HG02642 (cell line): ENCODE measurements around the gene NTN4.
"Not testable (repeated sequence)": the region's sequence is repeated elsewhere in the genome, so short reads cannot be mapped to it uniquely, and the experiment has no call there.

Experiments
- ATAC-seq: cut with Tn5 transposase; IDR thresholded peaks from one replicate; pipeline ENCODE4 v1.9.1; 2021; ENCODE audit warnings: mild to moderate bottlenecking; ENCODE audit not compliant: unreplicated experiment, poor library complexity

NTN4 gene

DNA sequence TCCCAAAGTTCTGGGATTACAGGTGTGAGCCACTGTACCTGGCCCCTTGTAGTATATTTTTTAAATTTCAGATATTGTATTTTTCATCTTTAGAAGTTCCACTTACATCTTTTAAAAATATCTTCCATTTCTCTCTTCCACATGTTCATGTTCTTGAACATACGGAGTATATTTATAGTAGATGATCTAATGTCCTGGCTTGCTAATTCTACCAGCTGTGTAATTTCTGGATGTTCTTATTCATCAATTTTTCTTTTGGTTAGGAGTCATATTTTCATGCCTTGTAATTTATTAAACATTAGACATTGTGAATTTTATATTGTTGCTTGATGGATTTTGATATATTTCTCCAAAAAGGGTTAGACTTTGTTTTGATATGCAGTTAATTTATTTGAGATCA, 30.8 kb downstream of the NTN4 start:
- ATAC-seq, result no peak

DNA sequence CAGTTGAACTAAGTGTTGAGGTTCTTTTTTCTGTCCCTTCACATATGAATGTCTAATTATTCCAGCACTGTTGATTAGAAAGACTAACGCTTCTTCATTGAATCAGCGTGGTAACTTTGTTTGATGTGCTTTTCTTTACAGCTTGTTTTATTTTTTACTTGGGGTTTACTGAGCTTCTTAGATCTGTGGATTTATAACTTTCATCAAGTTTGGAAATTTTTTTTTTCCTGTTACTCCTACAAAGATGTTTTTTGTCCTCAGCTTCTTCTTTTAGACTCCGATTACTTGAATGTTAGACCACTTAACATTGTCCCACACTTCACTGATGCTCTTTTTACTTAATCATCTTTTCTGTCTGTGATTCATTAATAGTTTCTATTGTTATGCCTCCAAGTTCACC, 31.5 kb downstream of the NTN4 start:
- ATAC-seq, result no peak

DNA sequence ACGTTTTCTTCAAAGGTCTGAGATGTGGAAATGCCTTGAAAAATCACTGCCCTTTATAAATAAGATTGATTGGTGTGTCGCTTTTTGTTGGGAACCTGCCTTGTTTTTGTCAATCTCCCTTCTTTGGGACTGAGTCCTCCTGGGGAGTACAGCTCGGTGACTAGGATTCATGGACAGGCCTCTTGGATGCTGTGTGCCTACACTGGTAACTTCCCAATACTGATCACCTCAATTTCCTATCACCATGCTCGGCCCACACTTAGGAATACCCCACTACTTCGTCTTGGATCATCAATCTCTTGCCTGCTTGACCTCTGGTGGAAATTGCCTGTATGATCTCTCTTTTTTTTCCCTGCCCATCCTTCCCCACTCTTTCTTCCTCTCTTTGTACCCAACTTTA, 34.2 kb downstream of the NTN4 start:
- ATAC-seq, result no peak

DNA sequence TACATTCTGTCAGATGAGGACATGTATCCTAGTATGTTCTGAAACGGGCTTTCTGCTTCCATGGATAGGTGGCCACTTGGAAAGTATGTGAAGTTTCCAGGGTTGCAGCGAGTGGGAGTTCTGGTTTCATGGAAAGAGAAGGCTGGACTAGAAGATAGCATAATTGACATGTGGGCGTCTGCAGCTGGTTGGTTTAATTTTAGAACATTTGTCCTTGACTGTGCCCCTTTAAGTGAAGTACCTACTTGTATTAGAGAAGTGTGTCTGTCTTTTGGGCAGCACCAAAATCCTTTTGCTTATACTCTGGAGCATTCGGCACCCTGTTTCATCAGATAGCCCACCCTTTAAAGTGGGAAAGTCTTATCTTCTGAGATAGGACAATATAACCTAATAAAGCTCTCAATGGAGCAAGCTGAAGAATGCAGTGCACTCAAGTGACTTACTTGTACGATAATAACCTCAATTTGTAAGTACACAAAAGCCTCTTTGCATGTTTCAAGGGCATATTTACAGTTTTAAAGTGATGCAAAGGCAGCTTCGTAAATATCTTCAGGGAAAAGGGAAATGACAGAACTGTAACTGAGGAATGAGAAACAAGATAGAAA, 35.2 kb downstream of the NTN4 start:
- ATAC-seq, result no peak

DNA sequence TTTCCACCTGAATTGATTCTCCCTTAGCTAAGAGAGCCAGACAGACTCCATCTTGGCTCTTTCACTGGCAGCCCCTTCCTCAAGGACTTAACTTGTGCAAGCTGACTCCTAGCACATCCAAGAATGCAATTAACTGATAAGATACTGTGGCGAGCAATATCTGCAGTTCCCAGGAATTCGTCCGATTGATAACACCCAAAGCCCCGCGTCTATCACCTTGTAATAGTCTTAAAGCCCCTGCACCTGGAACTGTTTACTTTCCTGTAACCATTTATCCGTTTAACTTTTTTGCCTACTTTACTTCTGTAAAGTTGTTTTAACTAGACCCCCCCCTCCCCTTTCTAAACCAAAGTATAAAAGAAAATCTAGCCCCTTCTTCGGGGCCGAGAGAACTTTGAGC, 44.5 kb downstream of the NTN4 start:
- not testable (repeated sequence) for ATAC-seq

DNA sequence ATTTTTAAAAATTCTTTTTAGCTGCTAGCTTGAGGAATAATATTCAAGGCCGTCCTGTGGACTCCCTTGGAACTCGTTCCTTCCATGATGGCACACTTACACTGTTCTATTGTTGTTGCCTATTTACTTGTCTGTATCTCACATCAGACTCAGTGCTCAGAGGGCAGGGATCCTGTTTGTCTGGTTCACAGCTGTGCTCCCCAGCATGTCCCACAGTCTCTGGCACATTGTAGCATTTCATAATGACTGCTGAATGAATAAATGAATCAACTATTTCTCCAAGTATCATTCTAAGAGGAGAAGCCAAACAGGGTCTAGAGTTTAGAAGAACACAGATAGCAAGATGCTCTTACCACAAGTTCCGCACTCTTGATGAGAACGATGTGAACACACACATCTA, 48.0 kb downstream of the NTN4 start:
- no peak for ATAC-seq

DNA sequence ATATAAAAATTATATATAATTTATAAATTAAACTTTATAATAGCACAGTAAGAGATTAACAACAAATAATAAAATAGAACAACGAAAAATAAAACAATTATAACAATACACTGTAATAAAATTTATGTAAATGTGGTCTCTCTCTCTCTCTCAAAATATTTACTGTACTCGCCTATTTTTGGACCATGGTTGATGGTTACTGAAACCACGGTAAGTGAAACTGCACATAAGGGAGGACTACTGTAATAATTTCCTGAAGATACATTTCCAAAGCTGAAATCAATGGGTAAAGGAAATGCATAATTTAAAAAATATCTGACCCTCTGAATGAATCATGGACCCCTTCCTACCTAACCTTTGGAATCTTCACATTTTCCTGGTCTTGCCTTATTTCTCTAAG, 48.9 kb downstream of the NTN4 start:
- no peak for ATAC-seq

DNA sequence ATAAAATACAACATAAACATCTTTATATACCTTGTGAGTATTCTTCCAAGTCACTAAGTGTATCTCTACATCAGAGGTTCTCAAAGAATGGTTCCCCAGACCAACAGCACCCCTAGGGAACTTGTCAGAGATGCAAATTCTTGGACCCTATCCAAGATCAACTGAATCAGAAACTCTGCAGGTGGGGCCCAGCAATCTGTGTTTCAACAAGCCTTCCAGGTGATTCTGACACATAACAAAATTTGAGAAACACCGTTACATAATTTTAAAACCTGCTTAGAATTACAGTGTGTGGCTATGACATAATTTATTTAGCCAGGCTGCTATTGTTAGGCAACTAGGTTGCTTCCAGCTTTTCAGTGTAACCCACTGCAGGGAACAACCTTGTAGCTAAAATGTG, 49.8 kb downstream of the NTN4 start:
- no peak for ATAC-seq

DNA sequence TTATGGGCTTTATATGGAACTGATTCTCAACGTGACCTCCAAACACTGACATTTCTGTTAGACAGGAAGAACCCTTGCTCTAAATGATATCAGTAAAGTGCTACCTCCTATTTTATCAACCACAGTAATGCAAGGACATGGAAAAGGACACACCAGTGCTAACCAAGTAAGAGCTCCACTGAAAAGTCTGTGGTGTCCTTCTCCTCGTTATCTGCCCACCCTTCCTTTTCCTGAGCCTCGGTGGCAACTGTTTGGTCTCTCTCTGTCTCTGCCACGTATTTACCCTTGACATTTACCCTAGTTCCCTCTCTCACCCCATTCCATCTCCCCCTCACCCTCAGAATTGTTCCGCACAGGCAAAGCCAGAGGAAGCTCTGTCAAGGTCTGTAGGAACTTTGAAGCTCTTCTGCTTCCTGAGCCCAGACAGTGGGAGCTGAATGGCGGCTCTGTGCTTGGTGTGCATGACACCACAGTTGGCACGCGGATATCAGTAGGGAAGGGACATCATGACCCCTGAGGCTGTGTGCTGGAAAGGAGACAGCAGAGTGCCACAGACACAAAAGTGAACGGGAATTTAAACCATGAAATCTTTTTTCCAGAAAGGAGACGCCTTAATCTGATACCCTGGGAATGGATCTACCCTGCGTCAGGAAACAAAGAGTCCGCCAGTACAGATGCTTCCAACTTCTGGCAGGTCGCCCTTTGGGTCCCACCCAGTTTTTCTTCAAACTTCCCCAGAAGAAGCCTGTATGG, 50.8 kb downstream of the NTN4 start:
- ATAC-seq, result no peak

DNA sequence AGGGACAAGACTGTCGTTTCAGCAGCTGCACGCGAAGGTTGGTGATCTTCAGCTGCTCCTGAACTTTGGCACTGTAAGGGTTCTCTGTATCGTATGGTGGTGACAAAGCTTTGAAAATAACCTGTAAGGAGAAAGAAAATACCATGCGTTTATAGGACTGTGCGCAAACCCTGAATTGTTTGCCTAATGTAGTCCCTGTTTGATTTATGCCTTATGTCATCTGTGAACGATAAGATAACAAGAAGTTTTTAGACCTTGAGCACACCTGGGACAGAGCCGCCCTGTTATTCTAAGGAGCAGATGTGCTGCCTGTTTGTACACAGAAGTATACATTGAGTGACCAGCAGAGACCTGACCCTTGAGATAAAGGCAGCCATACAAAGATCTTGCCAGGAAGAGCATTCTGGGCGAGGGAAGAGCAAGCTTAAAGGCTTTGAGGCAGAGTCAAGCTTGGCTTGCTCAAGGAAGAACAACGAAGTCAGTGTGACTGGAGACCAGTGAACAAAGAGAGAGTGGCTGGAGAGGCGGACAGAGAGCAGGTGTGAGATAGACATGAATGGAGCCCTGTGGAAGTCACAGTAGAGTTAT, 52.4 kb downstream of the NTN4 start:
- ATAC-seq, result no peak

DNA sequence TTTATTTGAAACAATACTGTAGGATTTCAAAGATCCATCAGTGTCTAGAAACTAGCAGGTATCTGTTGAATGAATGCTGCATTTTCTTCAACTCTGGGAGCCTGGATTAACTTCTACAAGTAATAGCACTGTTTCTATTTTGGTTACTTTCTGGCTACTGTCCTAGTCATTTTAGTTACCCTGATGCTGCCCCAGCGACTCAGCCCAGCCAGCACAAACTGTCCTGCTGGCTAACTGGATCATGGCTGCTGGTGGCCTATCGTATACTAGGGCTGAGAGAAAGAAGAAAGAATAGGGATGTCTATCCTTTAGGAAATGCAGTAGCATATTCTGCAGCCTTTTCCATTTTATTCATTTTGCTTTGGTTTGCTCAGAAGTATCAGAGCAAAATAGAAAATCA, 53.9 kb downstream of the NTN4 start:
- no peak for ATAC-seq

DNA sequence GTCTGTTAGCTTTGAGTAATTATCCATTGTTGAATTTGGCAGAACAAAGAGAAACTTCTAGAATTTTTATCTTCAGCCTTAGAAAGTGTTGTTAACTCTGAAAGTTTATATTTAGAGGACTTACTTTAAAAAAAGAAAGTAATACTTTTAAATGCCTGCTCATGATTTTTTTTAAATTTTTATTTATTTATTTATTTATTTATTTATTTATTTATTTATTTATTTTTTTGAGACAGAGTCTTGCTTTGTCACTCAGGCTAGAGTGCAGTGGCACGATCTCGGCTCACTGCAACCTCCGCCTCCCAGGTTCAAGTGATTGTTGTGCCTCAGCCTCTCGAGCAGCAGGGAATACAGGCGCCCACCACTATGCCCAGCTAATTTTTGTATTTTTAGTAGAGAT, 54.8 kb downstream of the NTN4 start:
- not testable (repeated sequence) for ATAC-seq

DNA sequence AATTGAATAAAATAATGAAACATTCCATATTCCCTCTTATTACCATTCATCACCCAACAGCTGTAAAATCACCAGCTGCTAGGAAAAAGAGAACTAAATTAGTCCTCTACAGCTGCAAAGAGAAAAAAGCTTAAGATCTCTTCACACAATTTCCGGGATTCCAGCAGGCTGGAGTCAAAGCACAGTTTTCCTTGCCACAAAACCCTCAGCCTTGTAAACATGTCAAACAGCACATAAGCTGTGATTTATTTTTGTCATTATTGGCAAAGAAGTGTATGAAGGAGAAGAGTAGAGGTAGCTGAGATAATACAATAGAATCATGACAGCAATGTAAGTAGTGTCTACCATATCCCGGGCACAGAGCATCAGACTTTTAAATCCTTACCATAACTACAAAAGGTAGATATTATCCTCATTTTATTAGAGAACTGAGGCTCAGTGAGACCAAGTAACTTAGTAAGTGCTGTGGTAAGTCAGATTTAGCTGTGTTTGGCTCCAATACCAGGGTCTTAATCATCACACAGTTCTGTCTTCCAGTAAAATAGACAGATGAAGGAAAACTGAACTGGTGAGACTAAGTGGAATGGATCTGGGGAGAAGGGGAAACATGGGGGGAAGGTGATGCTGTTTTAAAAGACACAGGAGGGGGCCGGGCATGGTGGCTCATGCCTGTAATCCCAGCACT, 57.3 kb downstream of the NTN4 start:
- no peak for ATAC-seq

DNA sequence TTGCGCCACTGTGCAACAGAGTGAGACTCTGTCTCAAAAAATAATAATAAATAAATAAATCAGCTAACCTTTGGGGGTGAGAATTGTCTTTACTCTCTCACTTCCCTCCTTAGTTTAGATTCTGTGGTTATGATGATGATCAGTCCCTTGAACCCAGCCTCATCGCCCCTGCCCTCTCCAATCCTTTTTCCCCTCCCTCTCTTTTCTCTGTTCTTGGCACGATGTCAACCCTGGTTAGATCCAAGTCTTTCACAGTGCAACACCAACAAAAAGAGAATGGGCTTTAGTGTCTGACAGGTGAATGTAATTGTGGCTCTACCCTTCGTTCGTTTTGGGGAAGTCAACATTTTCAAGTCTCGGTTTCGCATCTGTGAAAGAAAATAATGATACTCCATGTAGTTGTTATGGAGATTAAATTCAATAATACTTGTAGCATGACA, 59.0 kb downstream of the NTN4 start:
- ATAC-seq, result no peak

DNA sequence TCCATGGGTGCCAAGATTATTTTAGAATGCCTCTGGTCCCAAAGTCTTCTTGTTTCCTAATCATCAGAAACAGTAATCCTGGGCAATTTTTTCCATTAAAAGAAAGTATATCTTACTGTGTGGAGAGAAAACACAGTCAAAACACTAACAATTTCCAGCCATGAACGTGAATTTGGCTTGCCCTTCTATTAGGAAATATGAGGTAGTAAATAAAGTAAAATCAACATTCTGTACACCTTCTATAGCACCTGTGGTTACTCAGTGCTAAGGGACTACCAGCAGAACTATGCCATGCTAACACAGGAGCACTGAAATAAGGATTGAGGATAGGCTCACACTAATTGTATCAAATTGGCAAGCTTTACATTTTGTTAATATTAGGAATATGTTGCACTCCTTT, 60.1 kb downstream of the NTN4 start:
- ATAC-seq, result no peak

DNA sequence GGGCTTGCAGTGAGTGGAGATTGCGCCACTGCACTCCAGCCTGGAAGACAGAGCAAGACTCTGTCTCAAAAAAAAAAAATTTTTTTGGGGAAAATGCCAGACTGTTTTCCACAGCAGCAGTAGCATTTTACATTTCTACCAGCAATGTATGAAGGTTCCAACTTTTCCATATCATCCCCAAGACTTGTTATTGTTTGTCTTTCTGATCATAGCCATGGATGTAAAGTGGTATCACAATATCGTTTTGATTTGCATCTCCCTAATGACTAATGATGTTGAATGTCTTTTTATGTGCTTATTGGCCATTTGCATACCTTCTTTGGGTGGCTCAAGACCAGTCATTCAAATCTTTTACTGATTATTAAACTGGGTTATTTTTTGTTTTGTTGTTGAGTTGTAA, 63.7 kb downstream of the NTN4 start:
- no peak for ATAC-seq

DNA sequence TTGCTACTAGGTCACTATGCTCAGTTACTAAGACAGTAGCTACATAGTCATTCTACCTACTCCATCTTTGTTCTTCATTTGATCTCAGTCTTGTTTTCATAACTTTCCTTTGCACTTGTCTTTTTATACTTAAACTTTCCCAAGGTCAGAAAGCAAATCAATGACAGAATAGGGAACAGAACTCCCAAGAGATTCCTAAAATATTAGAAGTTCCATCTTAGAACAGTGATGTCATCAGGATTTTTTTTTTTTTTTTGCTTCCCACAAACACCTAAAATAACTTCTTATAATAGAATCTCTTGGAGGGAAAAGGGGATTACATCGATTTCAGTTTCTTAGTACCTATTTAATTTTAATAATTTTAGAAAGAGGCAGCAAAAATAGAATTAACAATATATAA, 65.8 kb downstream of the NTN4 start:
- no peak for ATAC-seq

DNA sequence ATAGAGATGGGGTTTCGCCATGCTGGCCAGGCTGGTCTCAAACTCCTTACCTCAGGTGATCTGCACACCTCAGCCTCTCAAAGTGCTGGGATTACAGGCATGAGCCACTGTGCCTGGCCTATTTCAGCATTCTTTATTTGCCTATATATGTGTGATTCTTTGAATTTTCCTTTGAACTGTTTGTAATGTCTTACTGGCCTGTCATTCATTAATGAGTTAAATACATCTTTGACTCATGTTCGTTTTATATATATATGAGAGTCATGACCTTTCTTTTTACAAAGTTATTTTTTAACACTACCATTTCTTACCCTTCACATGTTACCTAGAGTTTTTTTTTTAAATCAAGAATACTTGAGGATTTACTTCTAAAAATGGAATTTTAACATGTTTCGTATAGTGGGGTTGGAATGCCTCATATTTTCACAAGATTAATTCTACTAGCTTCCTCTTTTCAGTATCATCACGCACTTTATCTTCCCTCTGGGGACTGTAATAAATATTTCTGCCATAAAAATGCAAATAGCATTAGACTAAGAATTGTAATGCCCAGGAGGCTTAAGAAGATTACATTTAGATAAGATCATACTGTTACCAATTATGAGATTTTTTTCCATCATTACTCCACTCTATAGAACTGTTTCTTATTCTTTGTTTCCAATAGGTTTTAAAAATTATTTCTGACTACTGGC, 66.7 kb downstream of the NTN4 start:
- no peak for ATAC-seq

DNA sequence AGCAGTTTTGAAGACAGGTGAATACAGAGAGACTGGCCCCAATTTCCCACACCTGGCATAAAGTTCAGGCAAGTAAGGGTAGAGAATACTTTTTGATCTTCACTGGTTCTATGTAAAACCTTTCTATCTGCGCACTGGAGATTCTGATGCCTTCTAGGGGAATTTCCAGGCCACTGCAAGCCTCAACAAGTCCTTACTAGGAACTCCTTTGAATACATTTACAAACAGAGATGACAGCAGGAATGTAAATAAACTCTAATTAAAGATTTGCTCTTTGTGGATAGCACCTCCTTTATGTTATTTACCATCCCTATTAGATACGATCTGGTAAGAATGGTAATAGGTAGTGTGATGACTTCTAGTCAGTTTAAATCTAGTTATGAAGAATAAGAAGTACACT, 69.2 kb downstream of the NTN4 start:
- ATAC-seq, result no peak

DNA sequence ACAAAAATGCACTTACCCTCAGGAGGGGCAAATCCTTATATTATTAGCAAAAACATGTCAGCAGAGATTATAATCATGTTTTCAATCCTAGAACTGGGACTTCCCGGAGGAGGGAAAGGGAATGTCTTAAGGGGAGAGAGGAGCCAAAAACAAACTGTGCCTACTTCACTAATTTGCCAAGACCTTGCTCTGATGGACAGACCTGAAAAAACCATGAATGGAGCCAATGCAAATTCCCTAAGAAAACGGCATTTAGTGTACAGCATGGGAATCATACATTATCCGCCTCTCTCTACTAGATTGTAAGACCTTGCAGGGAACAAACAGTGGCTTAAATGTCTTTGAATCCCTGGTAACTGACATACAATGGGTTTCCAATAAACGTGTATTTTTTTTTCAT, 70.4 kb downstream of the NTN4 start:
- ATAC-seq, result no peak

DNA sequence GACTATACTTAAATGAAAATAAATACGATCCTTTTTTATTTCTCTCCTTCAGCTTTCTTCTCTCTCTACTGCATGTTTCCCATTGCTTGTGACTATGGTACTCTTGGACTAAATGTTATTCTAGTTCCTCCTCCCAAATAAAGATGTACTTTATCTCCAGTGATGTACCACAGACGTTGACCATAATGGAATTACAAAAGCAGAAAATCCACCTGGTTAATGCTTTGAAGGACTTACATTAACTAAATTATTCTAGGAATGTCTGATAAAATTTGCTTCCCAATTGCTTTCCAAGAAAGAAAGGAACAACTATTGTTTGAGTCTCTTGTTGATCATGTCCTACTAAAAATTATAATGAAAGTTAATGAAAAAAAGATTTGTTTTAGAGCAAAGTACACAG, 71.8 kb downstream of the NTN4 start:
- no peak for ATAC-seq
